Sigmoid colon (tissue), 7 donors: ENCODE data around the gene C5. TPM values are rescaled to one million over a fixed set of nuclear protein-coding genes. Genes with fewer than 3 reads are reported as not detected.

Experiments
- polyA plus RNA-seq, 3 donors: library from polyadenylated mRNA; stranded (reverse); fragments of 200-250 nt; gene quantifications; one replicate each; pipeline ENCODE4 v1.2.3, GENCODE V29; 2013
- total RNA-seq, 4 donors: library from RNA; depleted of rRNA; stranded (reverse); fragments of >200 nt; gene quantifications; one replicate each; pipeline ENCODE4 v1.1.0, GENCODE V29; 2016
- donor health status: healthy with polysubstance abuse.
- donor health status: Bipolar disorder and iron deficiency.
- donor health status: healthy.

The C5 gene
- total and polyA plus RNA-seq, 7 donors = under 0.01 to 6.4 (median 4.6) TPM

Other genes starting within 250 kb of the C5 start
- gene PSMD5, start 207.4 kb downstream of the C5 start, total RNA-seq = 10 to 100 TPM; 28.6 to 42.6 (median 37.8) TPM
- 10 to 100 TPM; 13.2 to 22.9 (median 17.0) TPM for gene PSMD5, start 207.4 kb downstream of the C5 start, polyA plus RNA-seq
- gene PHF19, start 173.1 kb downstream of the C5 start, total RNA-seq = 10 to 100 TPM; 22.5 to 32.7 (median 31.6) TPM
- gene PHF19, start 173.1 kb downstream of the C5 start, polyA plus RNA-seq = 10 to 100 TPM; 10.2 to 38.2 (median 10.6) TPM
- gene TRAF1, start 123.5 kb downstream of the C5 start, total RNA-seq = 1 to 10 TPM; 4.4 to 8.0 (median 5.0) TPM
- 10 to 100 TPM in 1 of 3 donors, under 1 TPM in 2; 0.46 to 10.0 (median 0.60) TPM for gene TRAF1, start 123.5 kb downstream of the C5 start, polyA plus RNA-seq
- gene CNTRL, start 24.7 kb upstream of the C5 start, total RNA-seq = 10 to 100 TPM; 10.3 to 13.9 (median 12.5) TPM
- 10 to 100 TPM in 1 of 3 donors, 1 to 10 TPM in 2; 2.5 to 14.6 (median 3.0) TPM for gene CNTRL, start 24.7 kb upstream of the C5 start, polyA plus RNA-seq
- gene RAB14, start 151.6 kb upstream of the C5 start, total RNA-seq = 10 to 100 TPM; 28.2 to 33.2 (median 30.4) TPM
- gene RAB14, start 151.6 kb upstream of the C5 start, polyA plus RNA-seq = 10 to 100 TPM; 42.6 to 61.7 (median 42.9) TPM
- gene GSN, start 217.9 kb upstream of the C5 start, total RNA-seq = 1,000 to 10,000 TPM; 1,610 to 2,826 (median 1,919) TPM
- 100 to 1,000 TPM; 333 to 617 (median 497) TPM for gene GSN, start 217.9 kb upstream of the C5 start, polyA plus RNA-seq